RWPE1 (cell line): ENCODE measurements around the gene NHLH1.
A peak's percentile ranks its signal among the peaks of the same experiment; 100 is the strongest.

Source experiments
- CTCF ChIA-PET: fragments of 350-600 bp; sonication (Branson Sonifier 250); formaldehyde crosslinking; extraction: SDS; loops from one replicate; lab custom pipeline; 2021; lab: Yijun Ruan, JAX
- POLR2A ChIA-PET: fragments of 400-600 bp; formaldehyde crosslinking; extraction: SDS; loops from one replicate; lab custom pipeline; 2020; ENCODE audit warnings: antibody characterized with exemption; ENCODE audit not compliant: low non-redundant PET; lab: Yijun Ruan, JAX
- DNase-seq: peaks from one replicate; pipeline ENCODE4 v3.0.0; 2012; ENCODE audit warnings: low spot score
- H3K27ac ChIP-seq: fragments of 450-650 bp; 2 replicates; pipeline ENCODE4 v1.5.1; 2017
- TF ChIP-seq, protein P1 (sequence below): fragments of 450-650 bp; conservative IDR thresholded peaks from 2 replicates; pipeline ENCODE4 v1.5.1; 2017; ENCODE audit warnings: low read depth, mild to moderate bottlenecking

NHLH1 gene

GRCh38 chr1:160407839-160408801 lies 41.2 kb downstream of the NHLH1 start:
- DNase-seq: peak; percentile 95
- ChIA-PET CTCF (interaction anchor here (0.7 to 2.0 kb wide), 4 partner anchors 8 to 323 kb away, joined by 3 to 9 read pairs (median 3); no protein-coding TSS in a partner anchor), POLR2A (interaction anchor here (0.6 to 0.7 kb wide), 3 partner anchors 43 to 677 kb away, joined by 3 to 4 read pairs (median 4); no protein-coding TSS in a partner anchor)
- H3K27ac ChIP-seq: peak overlapping the region; percentile 89
- TF ChIP-seq, protein P1, sequence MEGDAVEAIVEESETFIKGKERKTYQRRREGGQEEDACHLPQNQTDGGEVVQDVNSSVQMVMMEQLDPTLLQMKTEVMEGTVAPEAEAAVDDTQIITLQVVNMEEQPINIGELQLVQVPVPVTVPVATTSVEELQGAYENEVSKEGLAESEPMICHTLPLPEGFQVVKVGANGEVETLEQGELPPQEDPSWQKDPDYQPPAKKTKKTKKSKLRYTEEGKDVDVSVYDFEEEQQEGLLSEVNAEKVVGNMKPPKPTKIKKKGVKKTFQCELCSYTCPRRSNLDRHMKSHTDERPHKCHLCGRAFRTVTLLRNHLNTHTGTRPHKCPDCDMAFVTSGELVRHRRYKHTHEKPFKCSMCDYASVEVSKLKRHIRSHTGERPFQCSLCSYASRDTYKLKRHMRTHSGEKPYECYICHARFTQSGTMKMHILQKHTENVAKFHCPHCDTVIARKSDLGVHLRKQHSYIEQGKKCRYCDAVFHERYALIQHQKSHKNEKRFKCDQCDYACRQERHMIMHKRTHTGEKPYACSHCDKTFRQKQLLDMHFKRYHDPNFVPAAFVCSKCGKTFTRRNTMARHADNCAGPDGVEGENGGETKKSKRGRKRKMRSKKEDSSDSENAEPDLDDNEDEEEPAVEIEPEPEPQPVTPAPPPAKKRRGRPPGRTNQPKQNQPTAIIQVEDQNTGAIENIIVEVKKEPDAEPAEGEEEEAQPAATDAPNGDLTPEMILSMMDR: no peak

DNA sequence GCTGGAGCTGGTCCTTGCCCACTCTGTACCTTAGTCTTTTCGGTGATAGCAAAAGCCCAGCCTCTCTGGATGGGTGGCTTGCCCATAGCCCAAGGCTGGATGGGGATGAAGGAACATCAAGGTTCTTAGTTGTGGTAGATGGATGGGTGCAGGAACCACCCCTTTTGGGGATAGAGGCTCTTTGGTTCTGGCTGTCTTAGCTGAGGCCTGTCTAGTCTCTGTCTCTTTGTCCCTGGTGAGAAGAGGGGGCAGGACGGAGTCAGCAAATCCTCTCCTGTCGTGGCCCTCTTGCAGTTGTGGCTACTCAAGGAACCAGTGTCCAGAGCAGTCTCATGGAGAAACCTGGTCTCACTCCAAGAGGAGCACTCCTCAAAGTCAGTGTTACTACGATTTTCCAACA lies 42.0 kb downstream of the NHLH1 start:
- peak overlapping the region; percentile 89 for H3K27ac ChIP-seq
- ChIA-PET CTCF (interaction anchor here (0.6 kb wide), 1 partner anchor 53 kb away, joined by 3 read pairs; no protein-coding TSS in a partner anchor), POLR2A (interaction anchor here (0.7 kb wide), 1 partner anchor 44 kb away, joined by 4 read pairs; no protein-coding TSS in a partner anchor)
- no peak for DNase-seq
- TF ChIP-seq, protein P1: no peak

DNA sequence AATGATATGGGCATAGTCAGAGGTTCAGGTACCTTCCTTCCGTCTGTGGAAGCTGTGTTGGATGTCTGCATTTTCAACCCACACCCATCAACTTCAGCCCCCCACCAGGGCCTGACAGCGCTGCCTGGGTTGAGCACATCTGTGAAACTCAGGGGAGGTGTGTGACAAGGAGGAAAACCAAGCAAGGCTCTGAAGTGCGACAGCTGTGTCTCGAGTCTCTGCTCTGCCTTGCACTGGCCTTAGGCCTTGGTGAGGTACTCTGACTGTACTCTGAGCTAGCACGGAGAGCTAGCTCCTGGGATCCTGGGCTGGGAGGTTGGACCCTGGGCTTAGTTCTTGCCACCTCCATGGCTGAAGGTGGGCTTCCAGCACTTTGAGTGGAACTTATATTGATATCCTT lies 42.6 kb downstream of the NHLH1 start:
- ChIA-PET CTCF (interaction anchor here (0.6 kb wide), 1 partner anchor 54 kb away, joined by 3 read pairs; no protein-coding TSS in a partner anchor), POLR2A (no interaction called here)
- H3K27ac ChIP-seq: peak overlapping the region; percentile 89
- TF ChIP-seq, protein P1: no peak
- no peak for DNase-seq

DNA sequence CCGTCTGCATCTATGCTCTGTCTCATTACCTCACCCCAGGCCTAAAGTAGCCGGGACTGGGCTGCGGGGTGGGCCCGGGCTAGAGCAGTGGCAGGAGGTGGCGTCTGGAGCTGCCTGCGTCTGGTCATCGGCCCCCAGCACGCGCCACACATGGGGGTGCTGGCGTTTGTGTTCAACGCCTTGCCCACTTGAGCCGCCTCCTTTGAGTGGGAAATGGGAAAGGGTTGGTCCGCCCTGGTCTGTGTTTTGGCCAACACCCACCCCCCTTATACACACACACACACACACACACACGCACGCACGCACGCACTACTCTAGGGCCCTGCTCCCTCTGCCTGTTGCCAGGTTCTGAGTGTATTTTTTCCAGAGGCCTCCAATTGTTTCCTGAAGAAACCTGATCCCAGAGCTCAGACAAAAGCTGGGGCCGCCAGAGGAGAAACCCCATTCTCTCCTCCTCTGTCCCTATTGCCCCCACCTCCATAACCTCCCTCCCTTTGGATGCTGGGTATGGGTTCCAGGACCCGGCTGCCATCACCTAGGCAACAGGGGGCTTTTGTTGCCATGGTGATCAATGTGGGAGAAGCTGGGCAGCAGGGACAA lies 43.6 kb downstream of the NHLH1 start:
- TF ChIP-seq, protein P1: no peak
- no peak for DNase-seq
- H3K27ac ChIP-seq: no peak overlapping the region
- ChIA-PET POLR2A (interaction anchor here (0.7 kb wide), 1 partner anchor 14 kb away, joined by 4 read pairs; no protein-coding TSS in a partner anchor), CTCF (interaction anchor here (0.6 to 1.0 kb wide), 3 partner anchors 55 to 299 kb away, joined by 3 to 7 read pairs (median 3); no protein-coding TSS in a partner anchor)

GRCh38 chr1:160411271-160412027 lies 44.6 kb downstream of the NHLH1 start:
- ChIA-PET POLR2A (interaction anchor here (0.7 kb wide), 1 partner anchor 15 kb away, joined by 4 read pairs; no protein-coding TSS in a partner anchor), CTCF (interaction anchor here (0.6 to 1.0 kb wide), 2 partner anchors 218 to 298 kb away, joined by 3 to 7 read pairs; no protein-coding TSS in a partner anchor)
- H3K27ac ChIP-seq: no peak overlapping the region
- DNase-seq: no peak
- TF ChIP-seq, protein P1: no peak
